ENCODE data around the gene KCNK4.
A peak's percentile ranks its signal among the peaks of the same experiment; 100 is the strongest.

The KCNK4 gene

GRCh38 chr11:64327993-64328392 lies 36.9 kb downstream of the KCNK4 start:
- DNase-seq, result no peak
- ChIA-PET POLR2A (no interaction called here), CTCF (interaction anchor here (1.1 to 1.8 kb wide), 4 partner anchors 10 to 33 kb away, joined by 3 to 5 read pairs (median 3); partner anchors contain the start of genes PRDX5 and TRMT112)

GRCh38 chr11:64330888-64331287 lies 39.8 kb downstream of the KCNK4 start:
- H3K27me3 ChIP-seq (replicated peaks in 2 of 5; ENCODE audit: control insufficient read depth in 4 of 5, insufficient read depth in 5 of 5, low read length in 4 of 5), result no peaks in the 10 kb centered on the region

More at GRCh38 chr11:64327993-64328392, 36.9 kb downstream of the KCNK4 start:
- Histone ChIP-seq H3K4me1 (ENCODE audit: control extremely low read depth in 1 of 4, control insufficient read depth in 4 of 4, insufficient read depth in 4 of 4, low read length in 3 of 4) (peaks cover 0 to 33% (median 13%) of the 10 kb centered on the region in 4 experiments), H3K36me3 (ENCODE audit: control insufficient read depth in 4 of 4, insufficient read depth in 4 of 4, low read length in 3 of 4) (peaks cover 0 to under 1% (median 0%) of the 10 kb centered on the region in 4 experiments), H3K27ac (ENCODE audit: insufficient read depth in 1 of 2, low read depth in 1 of 2, low read length in 2 of 2, poor library complexity in 1 of 2, severe bottlenecking in 2 of 2) (no peak overlapping the region), H3K4me3 (ENCODE audit: control insufficient read depth in 1 of 7, extremely low read depth in 1 of 7, insufficient read depth in 4 of 7, low read depth in 2 of 7, low read length in 6 of 7) (no peak overlapping the region), H3K27me3 (replicated peaks in 2 of 5; ENCODE audit: control insufficient read depth in 4 of 5, insufficient read depth in 5 of 5, low read length in 4 of 5) (no peaks in the 10 kb centered on the region), H3K9me3 (ENCODE audit: control extremely low read depth in 1 of 5, control insufficient read depth in 4 of 5, insufficient read depth in 2 of 5, low read depth in 1 of 5, low read length in 4 of 5) (no peaks in the 10 kb centered on the region)
- no CpG with 5 or more reads among the region's 3 CpGs for WGBS (ENCODE audit: insufficient coverage)

GRCh38 chr11:64331569-64332371 lies 40.7 kb downstream of the KCNK4 start:
- 33% methylated on average over 17 of the region's 20 CpGs for WGBS (ENCODE audit: insufficient coverage)
- POLR2A ChIA-PET, result interaction anchor here (0.6 to 1.9 kb wide), 6 partner anchors 8 to 69 kb away, joined by 3 to 18 read pairs (median 4); partner anchors contain the start of genes CCDC88B, ESRRA, PRDX5 and TRMT112
- Histone ChIP-seq H3K27me3 (replicated peaks in 2 of 5; ENCODE audit: control insufficient read depth in 4 of 5, insufficient read depth in 5 of 5, low read length in 4 of 5) (no peaks in the 10 kb centered on the region), H3K4me1 (ENCODE audit: control extremely low read depth in 1 of 4, control insufficient read depth in 4 of 4, insufficient read depth in 4 of 4, low read length in 3 of 4) (peaks cover 0 to 40% (median 20%) of the 10 kb centered on the region in 4 experiments), H3K4me3 (ENCODE audit: control insufficient read depth in 1 of 7, extremely low read depth in 1 of 7, insufficient read depth in 4 of 7, low read depth in 2 of 7, low read length in 6 of 7) (peak overlapping the region in 3 of 7 experiments; percentile 8 to 36 (median 15)), H3K27ac (ENCODE audit: insufficient read depth in 1 of 2, low read depth in 1 of 2, low read length in 2 of 2, poor library complexity in 1 of 2, severe bottlenecking in 2 of 2) (peak overlapping the region in 1 of 2 experiments; percentile 27), H3K36me3 (ENCODE audit: control insufficient read depth in 4 of 4, insufficient read depth in 4 of 4, low read length in 3 of 4) (no peaks in the 10 kb centered on the region), H3K9me3 (ENCODE audit: control extremely low read depth in 1 of 5, control insufficient read depth in 4 of 5, insufficient read depth in 2 of 5, low read depth in 1 of 5, low read length in 4 of 5) (no peaks in the 10 kb centered on the region)
- CTCF ChIA-PET, result interaction anchor here (0.6 to 11.1 kb wide), 22 partner anchors 9 to 131 kb away, joined by 3 to 136 read pairs (median 6); partner anchors contain the start of genes BAD, CCDC88B, ESRRA and PLCB3
- DNase-seq, result peak; percentile 94 to 98 (median 97)

More at GRCh38 chr11:64330888-64331287, 39.8 kb downstream of the KCNK4 start:
- ChIA-PET POLR2A (interaction anchor here (0.7 to 1.9 kb wide), 4 partner anchors 9 to 26 kb away, joined by 3 to 18 read pairs (median 6); partner anchors contain the start of genes CCDC88B, ESRRA, PRDX5 and TRMT112), CTCF (interaction anchor here (0.7 to 11.1 kb wide), 18 partner anchors 8 to 728 kb away, joined by 3 to 136 read pairs (median 8); partner anchors contain the start of genes BAD, CCDC88B, ESRRA and PLCB3)
- Histone ChIP-seq H3K27ac (ENCODE audit: insufficient read depth in 1 of 2, low read depth in 1 of 2, low read length in 2 of 2, poor library complexity in 1 of 2, severe bottlenecking in 2 of 2) (no peak overlapping the region), H3K4me1 (ENCODE audit: control extremely low read depth in 1 of 4, control insufficient read depth in 4 of 4, insufficient read depth in 4 of 4, low read length in 3 of 4) (peaks cover 0 to 34% (median 20%) of the 10 kb centered on the region in 4 experiments), H3K36me3 (ENCODE audit: control insufficient read depth in 4 of 4, insufficient read depth in 4 of 4, low read length in 3 of 4) (no peaks in the 10 kb centered on the region), H3K9me3 (ENCODE audit: control extremely low read depth in 1 of 5, control insufficient read depth in 4 of 5, insufficient read depth in 2 of 5, low read depth in 1 of 5, low read length in 4 of 5) (no peaks in the 10 kb centered on the region), H3K4me3 (ENCODE audit: control insufficient read depth in 1 of 7, extremely low read depth in 1 of 7, insufficient read depth in 4 of 7, low read depth in 2 of 7, low read length in 6 of 7) (no peak overlapping the region)
- DNase-seq, result peak in 1 of 3 donors; percentile 21
- WGBS (ENCODE audit: insufficient coverage), result 89% methylated on average over 8 of the region's 11 CpGs

GRCh38 chr11:64333556-64333955 lies 42.5 kb downstream of the KCNK4 start:
- 100% methylated on average over 4 of the region's 8 CpGs for WGBS (ENCODE audit: insufficient coverage)

GRCh38 chr11:64334764-64335735 lies 43.9 kb downstream of the KCNK4 start:
- H3K4me3 ChIP-seq (ENCODE audit: control insufficient read depth in 1 of 7, extremely low read depth in 1 of 7, insufficient read depth in 4 of 7, low read depth in 2 of 7, low read length in 6 of 7), result no peak overlapping the region
- no peak overlapping the region for H3K27ac ChIP-seq (ENCODE audit: insufficient read depth in 1 of 2, low read depth in 1 of 2, low read length in 2 of 2, poor library complexity in 1 of 2, severe bottlenecking in 2 of 2)
- peaks cover 5 to 55% (median 28%) of the 10 kb centered on the region in 4 experiments for H3K4me1 ChIP-seq (ENCODE audit: control extremely low read depth in 1 of 4, control insufficient read depth in 4 of 4, insufficient read depth in 4 of 4, low read length in 3 of 4)
- no peaks in the 10 kb centered on the region for H3K36me3 ChIP-seq (ENCODE audit: control insufficient read depth in 4 of 4, insufficient read depth in 4 of 4, low read length in 3 of 4)
- H3K27me3 ChIP-seq (replicated peaks in 2 of 5; ENCODE audit: control insufficient read depth in 4 of 5, insufficient read depth in 5 of 5, low read length in 4 of 5), result no peaks in the 10 kb centered on the region
- ChIA-PET CTCF (interaction anchor here (0.7 to 11.1 kb wide), 9 partner anchors 9 to 131 kb away, joined by 3 to 136 read pairs (median 4); partner anchors contain the start of genes PRDX5 and TRMT112), POLR2A (interaction anchor here (1.3 kb wide), 1 partner anchor 18 kb away, joined by 5 read pairs; the partner anchor contains the start of genes PRDX5 and TRMT112)
- no peaks in the 10 kb centered on the region for H3K9me3 ChIP-seq (ENCODE audit: control extremely low read depth in 1 of 5, control insufficient read depth in 4 of 5, insufficient read depth in 2 of 5, low read depth in 1 of 5, low read length in 4 of 5)
- 83% methylated on average over 3 of the region's 13 CpGs for WGBS (ENCODE audit: insufficient coverage)
- DNase-seq, result peak; percentile 82 to 95 (median 94)

More at GRCh38 chr11:64333556-64333955, 42.5 kb downstream of the KCNK4 start:
- peak in 1 of 3 donors; percentile 47 for DNase-seq
- CTCF ChIA-PET, result interaction anchor here (1.2 to 11.1 kb wide), 6 partner anchors 8 to 128 kb away, joined by 3 to 136 read pairs (median 27); partner anchors contain the start of genes CCDC88B, PRDX5 and TRMT112
- no peak overlapping the region for H3K4me3 ChIP-seq (ENCODE audit: control insufficient read depth in 1 of 7, extremely low read depth in 1 of 7, insufficient read depth in 4 of 7, low read depth in 2 of 7, low read length in 6 of 7)
- POLR2A ChIA-PET, result no interaction called here
- no peaks in the 10 kb centered on the region for H3K36me3 ChIP-seq (ENCODE audit: control insufficient read depth in 4 of 4, insufficient read depth in 4 of 4, low read length in 3 of 4)
- no peak overlapping the region for H3K27ac ChIP-seq (ENCODE audit: insufficient read depth in 1 of 2, low read depth in 1 of 2, low read length in 2 of 2, poor library complexity in 1 of 2, severe bottlenecking in 2 of 2)
- no peaks in the 10 kb centered on the region for H3K9me3 ChIP-seq (ENCODE audit: control extremely low read depth in 1 of 5, control insufficient read depth in 4 of 5, insufficient read depth in 2 of 5, low read depth in 1 of 5, low read length in 4 of 5)
- no peaks in the 10 kb centered on the region for H3K27me3 ChIP-seq (replicated peaks in 2 of 5; ENCODE audit: control insufficient read depth in 4 of 5, insufficient read depth in 5 of 5, low read length in 4 of 5)
- H3K4me1 ChIP-seq (ENCODE audit: control extremely low read depth in 1 of 4, control insufficient read depth in 4 of 4, insufficient read depth in 4 of 4, low read length in 3 of 4), result peaks cover 0 to 41% (median 20%) of the 10 kb centered on the region in 4 experiments

- Histone ChIP-seq H3K36me3 (ENCODE audit: control insufficient read depth in 4 of 4, insufficient read depth in 4 of 4, low read length in 3 of 4) (no peaks in the 10 kb centered on the region), H3K27ac (ENCODE audit: insufficient read depth in 1 of 2, low read depth in 1 of 2, low read length in 2 of 2, poor library complexity in 1 of 2, severe bottlenecking in 2 of 2) (no peak overlapping the region), H3K27me3 (replicated peaks in 2 of 5; ENCODE audit: control insufficient read depth in 4 of 5, insufficient read depth in 5 of 5, low read length in 4 of 5) (no peaks in the 10 kb centered on the region), H3K4me1 (ENCODE audit: control extremely low read depth in 1 of 4, control insufficient read depth in 4 of 4, insufficient read depth in 4 of 4, low read length in 3 of 4) (peaks cover 5 to 60% (median 38%) of the 10 kb centered on the region in 4 experiments), H3K4me3 (ENCODE audit: control insufficient read depth in 1 of 7, extremely low read depth in 1 of 7, insufficient read depth in 4 of 7, low read depth in 2 of 7, low read length in 6 of 7) (no peak overlapping the region), H3K9me3 (ENCODE audit: control extremely low read depth in 1 of 5, control insufficient read depth in 4 of 5, insufficient read depth in 2 of 5, low read depth in 1 of 5, low read length in 4 of 5) (no peaks in the 10 kb centered on the region)
- 98% methylated on average over 4 of the region's 8 CpGs for WGBS (ENCODE audit: insufficient coverage)
- ChIA-PET CTCF (interaction anchor here (0.6 to 11.1 kb wide), 7 partner anchors 9 to 228 kb away, joined by 3 to 136 read pairs (median 3); partner anchors contain the start of genes PRDX5 and TRMT112), POLR2A (no interaction called here)
- DNase-seq, result no peak
Measured at GRCh38 chr11:64337538-64338249, 46.6 kb downstream of the KCNK4 start.
